ENCODE data around the gene ACTA2.

Gene ACTA2

DNA sequence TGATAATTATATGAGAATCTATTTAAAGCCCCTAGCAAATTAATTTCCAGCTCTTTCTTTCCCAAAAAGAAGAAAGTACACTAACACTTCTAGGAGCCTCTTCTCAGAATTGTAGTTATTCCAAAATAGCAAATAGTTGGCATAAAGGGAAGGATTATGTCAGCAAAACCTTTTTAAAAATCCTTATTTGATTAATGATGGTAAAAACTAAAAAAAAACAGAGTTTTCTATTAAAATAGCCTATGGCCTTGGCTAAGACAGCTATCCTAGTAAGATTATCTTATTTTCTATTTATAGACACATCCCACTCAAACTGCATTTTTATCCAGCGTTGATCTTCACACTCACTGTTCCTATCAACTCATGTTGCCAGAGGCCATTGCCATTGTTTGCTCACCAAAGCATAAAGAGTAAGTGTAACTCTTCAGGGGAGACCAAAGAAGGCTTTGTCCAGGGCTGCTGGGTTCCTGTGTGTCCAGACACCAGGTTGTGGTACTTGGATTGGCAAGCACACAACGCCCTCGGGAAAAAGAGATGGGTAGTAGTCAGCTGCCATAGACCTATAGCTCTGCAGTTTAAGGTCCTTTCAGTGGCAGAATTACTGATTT, 31.5 kb downstream of the ACTA2 start:
- DNase-seq (ENCODE audit: low read depth in 2 of 3, low spot score in 2 of 3): no peak

DNA sequence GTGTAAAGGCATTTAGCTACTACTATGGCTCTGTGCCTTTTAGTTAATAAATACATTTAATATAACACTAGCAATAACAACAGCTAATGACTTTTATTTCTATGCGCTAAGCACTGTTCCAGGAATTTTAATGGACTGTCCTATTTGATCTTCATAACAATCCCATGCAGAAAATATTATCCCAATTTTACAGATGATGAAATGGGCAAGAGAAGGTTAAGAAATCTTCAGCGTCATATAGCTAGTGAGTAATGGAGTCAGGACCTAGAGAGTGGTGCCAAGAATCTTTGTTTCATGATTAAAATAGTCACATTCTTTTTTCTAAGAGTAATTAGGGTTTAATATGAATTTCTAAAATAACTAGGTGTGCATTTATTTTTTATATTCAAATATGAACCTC, 32.4 kb downstream of the ACTA2 start:
- no peak for DNase-seq (ENCODE audit: low read depth in 2 of 3, low spot score in 2 of 3)

GRCh38 chr10:88919041-88919440, 33.5 kb downstream of the ACTA2 start:
- no peak for DNase-seq (ENCODE audit: low read depth in 2 of 3, low spot score in 2 of 3)

- DNase-seq (ENCODE audit: low read depth in 2 of 3, low spot score in 2 of 3): no peak
Observed at GRCh38 chr10:88918191-88918905, 34.2 kb downstream of the ACTA2 start.

DNA sequence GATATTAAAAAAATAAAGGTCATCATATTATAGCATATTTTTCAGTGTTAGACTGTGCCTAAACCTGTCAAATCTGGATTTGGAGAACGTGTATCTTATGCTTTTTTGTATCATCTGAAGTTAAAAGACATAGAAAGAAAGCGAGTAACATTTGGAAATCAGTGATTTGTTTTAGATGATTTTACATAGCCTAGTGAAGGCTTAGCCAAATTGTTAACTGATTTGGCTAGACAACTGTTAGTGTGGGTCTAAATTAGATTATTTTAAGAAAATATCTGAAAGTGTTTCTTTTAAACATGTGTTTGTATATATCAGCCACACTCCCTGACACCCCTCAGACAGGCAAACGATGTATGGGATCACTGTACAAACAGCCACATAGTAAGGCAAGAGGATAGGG, 35.6 kb downstream of the ACTA2 start:
- no peak for DNase-seq (ENCODE audit: low read depth in 2 of 3, low spot score in 2 of 3)

GRCh38 chr10:88916231-88916630, 36.3 kb downstream of the ACTA2 start:
- DNase-seq (ENCODE audit: low read depth in 2 of 3, low spot score in 2 of 3): no peak

- no peak for DNase-seq (ENCODE audit: low read depth in 2 of 3, low spot score in 2 of 3)
Observed at GRCh38 chr10:88915781-88916180, 36.8 kb downstream of the ACTA2 start.

GRCh38 chr10:88913788-88914187, 38.8 kb downstream of the ACTA2 start:
- DNase-seq (ENCODE audit: low read depth in 2 of 3, low spot score in 2 of 3): no peak

- DNase-seq (ENCODE audit: low read depth in 2 of 3, low spot score in 2 of 3): no peak
Observed at GRCh38 chr10:88913127-88913526, 39.4 kb downstream of the ACTA2 start.

- DNase-seq (ENCODE audit: low read depth in 2 of 3, low spot score in 2 of 3): no peak
Observed at GRCh38 chr10:88911851-88912250, 40.7 kb downstream of the ACTA2 start.

GRCh38 chr10:88911116-88911515, 41.5 kb downstream of the ACTA2 start:
- DNase-seq (ENCODE audit: low read depth in 2 of 3, low spot score in 2 of 3): no peak

GRCh38 chr10:88908194-88908593, 44.4 kb downstream of the ACTA2 start:
- DNase-seq (ENCODE audit: low read depth in 2 of 3, low spot score in 2 of 3): no peak

- DNase-seq (ENCODE audit: low read depth in 2 of 3, low spot score in 2 of 3): no peak
Observed at GRCh38 chr10:88906921-88907320, 45.7 kb downstream of the ACTA2 start.

- DNase-seq (ENCODE audit: low read depth in 2 of 3, low spot score in 2 of 3): no peak
Observed at GRCh38 chr10:88903715-88904114, 48.9 kb downstream of the ACTA2 start.

- no peak for DNase-seq (ENCODE audit: low read depth in 2 of 3, low spot score in 2 of 3)
Observed at GRCh38 chr10:88901984-88902789, 50.4 kb downstream of the ACTA2 start.

DNA sequence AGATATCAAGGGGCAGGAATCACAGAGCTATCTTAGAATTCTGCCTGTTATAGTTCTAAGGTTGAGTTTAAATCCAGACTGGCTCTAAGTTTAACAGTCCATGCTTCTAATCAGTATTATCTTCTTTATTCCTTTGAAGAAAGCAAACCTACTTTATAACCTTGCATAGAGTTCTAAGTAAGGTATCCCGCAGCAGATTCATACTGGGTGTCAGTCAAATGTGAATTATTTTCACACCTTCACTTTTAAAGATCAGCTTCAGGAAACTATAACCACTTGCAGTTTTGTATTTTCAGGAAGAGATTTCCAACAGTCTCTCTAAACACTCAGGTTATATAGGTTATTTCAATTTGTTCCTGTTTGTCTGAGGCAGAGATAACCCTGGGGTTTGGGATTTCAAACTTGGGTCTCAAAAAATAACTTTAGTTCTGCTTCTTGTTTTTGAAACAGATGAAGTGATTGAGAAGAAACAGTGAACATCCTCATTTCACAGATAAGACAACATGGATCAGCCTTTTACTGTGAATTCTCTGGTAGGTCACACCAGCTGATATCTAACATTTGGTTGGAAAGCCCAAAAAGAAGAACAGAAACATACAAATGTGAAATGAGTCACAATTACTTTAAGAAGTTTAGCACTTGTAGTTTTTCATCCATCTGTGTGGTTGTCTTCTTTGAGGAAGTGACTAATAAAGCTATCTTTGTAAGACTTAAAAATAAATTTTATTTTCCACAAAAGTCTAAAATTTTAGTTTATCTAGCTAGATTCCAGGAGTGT, 51.2 kb downstream of the ACTA2 start:
- DNase-seq (ENCODE audit: low read depth in 2 of 3, low spot score in 2 of 3): no peak

- DNase-seq (ENCODE audit: low read depth in 2 of 3, low spot score in 2 of 3): no peak
Observed at GRCh38 chr10:88899886-88900285, 52.7 kb downstream of the ACTA2 start.

DNA sequence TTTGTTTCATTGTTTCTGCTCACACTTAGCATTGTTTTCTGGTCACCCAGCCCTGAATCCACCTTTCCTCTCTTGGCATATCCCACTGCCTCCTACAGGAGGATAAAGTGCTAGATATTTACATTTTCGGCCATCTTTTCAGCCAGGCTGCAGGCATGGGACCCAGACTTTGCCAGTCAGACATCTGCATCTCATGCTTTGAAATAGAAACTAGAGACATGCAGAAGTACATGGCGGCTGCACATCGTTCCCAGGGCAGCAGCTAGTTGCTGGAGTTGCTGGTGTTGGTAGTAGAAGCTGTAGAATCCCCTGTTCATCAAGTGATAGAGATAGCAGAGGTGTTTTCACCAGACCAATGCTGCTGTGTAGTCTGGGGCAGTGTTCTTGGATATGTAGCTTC, 53.8 kb downstream of the ACTA2 start:
- DNase-seq (ENCODE audit: low read depth in 2 of 3, low spot score in 2 of 3): no peak

DNA sequence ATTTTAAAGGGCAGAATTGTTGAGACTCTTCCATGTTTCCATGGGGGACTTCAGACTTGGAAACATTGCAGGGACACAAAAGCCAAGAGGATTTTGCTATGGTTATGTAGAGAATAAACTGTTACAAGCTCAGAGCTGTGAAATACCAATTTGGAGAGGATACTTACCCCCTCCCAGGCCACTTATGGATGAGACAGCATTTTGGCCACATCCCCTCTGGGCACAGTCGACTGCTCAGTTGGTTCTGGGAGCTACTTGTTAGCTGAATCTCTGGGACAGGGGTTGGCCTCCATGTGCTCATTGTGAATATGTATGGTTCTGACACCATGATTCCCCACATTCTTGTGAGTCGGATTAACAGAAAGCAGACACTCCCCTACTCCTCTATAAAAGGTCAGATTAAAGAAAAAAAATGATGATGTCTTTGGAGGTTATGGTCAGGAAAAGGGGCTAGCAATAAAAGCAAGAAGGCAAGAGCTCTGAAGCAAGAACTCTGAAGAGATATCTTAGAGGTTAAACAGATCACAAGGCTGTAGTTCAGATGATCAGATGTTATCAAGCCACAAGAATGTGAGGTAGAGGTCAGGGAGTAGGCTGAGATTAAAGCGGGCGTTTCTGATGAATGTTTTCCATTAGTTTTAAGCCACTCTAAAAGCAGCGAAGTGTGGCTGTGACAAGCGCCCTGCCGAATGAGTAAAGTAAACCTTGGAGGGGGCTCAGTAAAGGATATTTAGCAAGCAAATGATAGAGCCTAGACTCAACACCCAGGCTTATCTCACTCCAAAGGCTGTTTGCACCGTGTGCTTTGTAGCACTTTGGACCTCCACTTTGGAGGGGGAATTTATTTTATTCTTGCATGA, 55.3 kb downstream of the ACTA2 start:
- DNase-seq (ENCODE audit: low read depth in 2 of 3, low spot score in 2 of 3): no peak

GRCh38 chr10:88896372-88896993, 56.1 kb downstream of the ACTA2 start:
- DNase-seq (ENCODE audit: low read depth in 2 of 3, low spot score in 2 of 3): no peak

Data from activated CD8-positive, alpha-beta memory T cell treated with anti-CD3 and anti-CD28 coated beads for 48 hours (primary cell).